Measurements from ENCODE around the gene CACNA1H. TPM values are rescaled to one million over a fixed set of nuclear protein-coding genes. Genes with fewer than 3 reads are reported as not detected.

CACNA1H gene
- total and polyA plus RNA-seq, 9 of the 15 experiments (the other 6 are each of a cell fraction or from before 2014, with no cell fraction given) = 0.10 to 0.18 TPM; not detected in 7

GRCh38 chr16:1129106-1129960 lies 23.6 kb upstream of the CACNA1H start (continued):
- TF ChIP-seq ZBTB1 (CRISPR knock-in tag; IDR thresholded peaks at IDR 0.05; ENCODE audit: borderline replicate concordance, low read depth) = no peak
- no peak for TF ChIP-seq ZNF436 (CRISPR knock-in tag; IDR thresholded peaks at IDR 0.05)
- no peak for TF ChIP-seq GTF2B (IDR thresholded peaks at IDR 0.05; ENCODE audit: extremely low read depth, insufficient read length)
- no peak for TF ChIP-seq ID3 (CRISPR knock-in tag; IDR thresholded peaks at IDR 0.05)
- no peak for TF ChIP-seq ID3 (tag; IDR thresholded peaks at IDR 0.05)
- no peak for TF ChIP-seq MCM5 (IDR thresholded peaks at IDR 0.05; ENCODE audit: low read depth)
- TF ChIP-seq NR2C2 (CRISPR knock-in tag; IDR thresholded peaks at IDR 0.05) = no peak
- peak; percentile 51 for TF ChIP-seq NR2C2 (tag; IDR thresholded peaks at IDR 0.05)
- no peak for TF ChIP-seq RBM25 (IDR thresholded peaks at IDR 0.05; ENCODE audit: low read depth, low read length, severe bottlenecking)
- TF ChIP-seq KDM5B (IDR thresholded peaks at IDR 0.05; ENCODE audit: insufficient replicate concordance, low read depth, low read length) = no peak
- TF ChIP-seq TRIM28 (IDR thresholded peaks at IDR 0.05) = no peak
- TF ChIP-seq GABPA (tag; conservative IDR thresholded peaks at IDR 0.05; ENCODE audit: low read depth) = peak; percentile 33; the same call in 1 of the 2 replicates

All from K562 (cell line).